Left ventricle myocardium superior (tissue), 1 donor: Measurements from ENCODE around the gene RBM6. TPM values are rescaled to one million over a fixed set of nuclear protein-coding genes. Genes with fewer than 3 reads are reported as not detected.
A peak's percentile ranks its signal among the peaks of the same experiment; 100 is the strongest.

Experiments
- ATAC-seq: fragments of 200-7000 bp; cut with Tn5 transposase; one replicate; pipeline ENCODE4 v1.9.1; 2020; ENCODE audit warnings: mild to moderate bottlenecking, moderate library complexity
- DNase-seq: peaks from one replicate; pipeline ENCODE4 v3.0.0-alpha.2; 2020
- intact Hi-C: fragments of 100-400 bp; cut with micrococcal nuclease; formaldehyde crosslinking; loops from one replicate; pipeline ENCODE4 v1.11.0; 2022
- total RNA-seq: library from RNA; stranded (reverse); fragmentation: NEBNext Ultra II Directional; extraction: Animal tissue kit (Norgen Biotek cat#: 25700); gene quantifications from one replicate; pipeline ENCODE4 v1.2.1, GENCODE V29; 2021
- donor health status: DM: no; HTN: yes; CAD: no; lungs with severe emphysema.

RBM6 gene
- total RNA-seq, 1 donor from 2014 or later, result 48.4 TPM

DNA sequence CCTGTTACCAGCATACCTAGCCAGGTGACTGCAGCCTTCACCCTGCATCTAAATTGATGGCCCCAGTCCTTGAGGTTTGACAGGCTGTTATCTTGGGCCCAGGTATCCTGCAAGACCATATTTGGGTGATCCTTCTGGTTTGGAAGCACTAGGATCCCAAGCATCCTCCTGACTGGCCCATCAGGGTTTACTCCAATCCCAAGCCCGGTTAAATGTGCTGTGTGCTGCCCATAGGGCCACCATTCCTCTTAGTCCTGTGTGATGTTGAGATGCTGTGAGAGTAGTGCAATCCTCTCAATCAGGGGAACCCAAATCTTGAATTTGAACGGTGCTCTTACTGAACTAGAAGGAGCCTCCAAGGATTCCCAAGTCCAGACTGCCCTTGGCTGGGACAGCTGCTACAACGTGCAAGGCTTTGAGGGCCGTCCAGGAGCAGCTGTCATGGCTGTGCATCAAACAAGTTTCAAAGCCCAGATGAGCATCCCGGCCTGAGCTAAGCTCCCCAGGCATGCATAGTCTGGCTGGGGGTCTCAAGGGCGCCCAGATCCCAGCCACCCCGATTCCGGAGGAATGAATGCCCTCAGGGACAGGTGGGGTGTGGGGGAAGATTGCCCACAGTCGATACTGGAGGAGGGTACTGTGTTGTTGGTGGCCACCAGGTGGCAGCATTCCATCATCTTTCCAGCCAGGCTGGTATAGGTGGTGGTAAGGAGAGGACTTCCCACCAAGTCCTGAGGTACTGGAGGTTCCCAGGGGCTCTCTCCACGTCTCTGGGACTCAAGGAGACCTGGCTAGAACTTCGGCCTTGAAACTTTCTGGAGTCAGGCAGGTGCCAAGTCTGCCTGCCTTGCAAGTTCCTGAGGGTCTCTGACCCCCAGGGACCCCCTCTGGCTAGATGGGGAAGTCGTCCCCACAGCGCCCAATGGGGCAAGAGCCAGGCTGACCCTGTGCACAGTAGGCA is 181.4 kb downstream of the RBM6 start:
- intact Hi-C loops, result loop anchor here (5.0 kb wide), 1 partner anchor 66 kb away; no protein-coding TSS in a partner anchor
- ATAC-seq (peak; percentile 83), DNase-seq (peak; percentile 77)

DNA sequence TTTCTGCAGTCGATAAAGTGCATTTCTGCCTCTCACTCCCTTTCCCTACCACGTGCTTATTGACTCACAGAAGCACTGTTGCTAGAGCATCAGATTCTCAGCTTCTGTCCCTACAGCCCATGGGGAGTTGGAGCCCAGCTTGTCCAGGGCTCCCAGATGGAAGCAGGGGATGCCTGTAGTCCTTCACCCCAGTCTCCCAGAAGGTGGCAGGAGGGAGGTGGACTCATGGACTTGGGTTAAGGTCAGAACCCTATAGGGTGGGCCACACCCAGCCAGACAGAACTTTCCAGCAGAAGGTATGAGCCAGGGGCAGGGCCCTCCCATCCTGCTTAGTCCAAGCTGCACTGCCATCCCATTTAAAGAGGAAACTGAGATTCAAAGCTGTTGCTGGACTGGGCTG is 182.1 kb downstream of the RBM6 start:
- ATAC-seq, result peak; percentile 5

DNA sequence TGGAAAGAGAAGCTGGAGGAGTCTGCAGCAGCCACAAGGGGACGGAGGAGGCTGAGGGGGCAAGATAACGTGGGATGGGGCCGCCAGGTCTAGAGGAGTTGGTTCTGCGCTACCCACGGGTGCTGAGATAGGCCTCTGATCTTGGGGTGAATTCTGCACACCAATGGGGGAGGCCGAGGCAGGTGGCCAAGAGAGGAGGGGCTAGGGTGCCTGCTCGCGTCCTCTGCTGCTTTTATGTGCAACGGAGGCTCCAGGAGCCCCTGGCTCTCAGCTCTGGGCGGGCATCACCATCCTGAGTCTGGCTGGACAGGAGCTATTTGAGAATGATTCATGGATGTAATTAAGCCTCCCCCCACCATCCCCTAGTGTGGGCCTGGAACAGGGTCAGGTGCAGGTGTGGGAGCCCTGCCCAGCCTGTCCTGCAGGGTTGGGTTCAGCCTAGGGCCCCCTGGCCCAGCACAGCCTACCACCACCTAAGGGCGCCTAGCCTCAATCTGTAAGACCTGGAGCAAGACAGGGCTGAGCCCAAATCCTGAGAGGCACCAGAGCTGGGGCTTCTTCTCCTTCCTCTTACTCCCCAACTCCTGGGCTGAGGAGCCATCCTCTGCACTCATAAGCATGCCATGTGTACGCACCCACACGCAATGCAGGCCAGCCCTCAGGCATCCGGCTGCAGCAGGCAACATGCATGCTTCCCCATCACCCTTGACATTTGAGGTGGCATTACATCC is 182.9 kb downstream of the RBM6 start:
- no peak for ATAC-seq
- intact Hi-C loops, result loop anchor here (5.0 kb wide), 1 partner anchor 64 kb away; no protein-coding TSS in a partner anchor
- DNase-seq, result no peak

More for the DNA sequence above, 182.1 kb downstream of the RBM6 start:
- no peak for DNase-seq
- intact Hi-C loops, result loop anchor here (5.0 kb wide), 1 partner anchor 65 kb away; no protein-coding TSS in a partner anchor

DNA sequence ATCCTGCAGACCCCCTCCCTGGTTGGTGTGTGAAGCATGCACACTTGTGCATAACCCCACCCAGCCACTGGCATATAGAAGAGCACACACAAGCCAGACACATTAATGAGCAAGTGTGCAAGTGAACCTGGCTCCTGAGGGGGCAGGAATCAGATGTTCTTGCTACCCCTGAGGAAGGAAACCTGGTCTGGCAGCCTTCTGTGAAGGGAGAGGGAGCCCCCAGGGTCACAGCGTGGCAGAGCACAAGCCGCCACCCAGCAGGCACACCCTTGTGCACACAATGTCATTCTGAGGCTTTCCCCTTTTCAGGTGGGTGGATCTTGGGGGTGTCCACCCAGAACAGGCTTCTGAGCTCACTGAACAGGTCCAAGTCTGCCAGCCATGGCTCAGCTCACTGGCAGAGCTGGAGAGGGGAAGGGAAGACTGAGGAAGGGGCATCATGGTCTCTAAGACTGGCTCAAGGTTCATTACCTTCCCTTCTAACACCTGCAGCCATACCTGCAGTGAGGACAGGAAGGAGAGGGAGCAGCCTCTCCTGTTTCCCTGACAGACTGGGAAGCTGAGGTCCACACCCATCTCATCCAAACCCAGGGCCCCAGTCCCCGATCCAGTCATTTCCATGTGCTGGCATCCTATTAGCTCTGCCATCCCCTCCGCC is 183.6 kb downstream of the RBM6 start:
- no peak for DNase-seq
- intact Hi-C loops, result loop anchor here (5.0 kb wide), 1 partner anchor 64 kb away; no protein-coding TSS in a partner anchor
- no peak for ATAC-seq

DNA sequence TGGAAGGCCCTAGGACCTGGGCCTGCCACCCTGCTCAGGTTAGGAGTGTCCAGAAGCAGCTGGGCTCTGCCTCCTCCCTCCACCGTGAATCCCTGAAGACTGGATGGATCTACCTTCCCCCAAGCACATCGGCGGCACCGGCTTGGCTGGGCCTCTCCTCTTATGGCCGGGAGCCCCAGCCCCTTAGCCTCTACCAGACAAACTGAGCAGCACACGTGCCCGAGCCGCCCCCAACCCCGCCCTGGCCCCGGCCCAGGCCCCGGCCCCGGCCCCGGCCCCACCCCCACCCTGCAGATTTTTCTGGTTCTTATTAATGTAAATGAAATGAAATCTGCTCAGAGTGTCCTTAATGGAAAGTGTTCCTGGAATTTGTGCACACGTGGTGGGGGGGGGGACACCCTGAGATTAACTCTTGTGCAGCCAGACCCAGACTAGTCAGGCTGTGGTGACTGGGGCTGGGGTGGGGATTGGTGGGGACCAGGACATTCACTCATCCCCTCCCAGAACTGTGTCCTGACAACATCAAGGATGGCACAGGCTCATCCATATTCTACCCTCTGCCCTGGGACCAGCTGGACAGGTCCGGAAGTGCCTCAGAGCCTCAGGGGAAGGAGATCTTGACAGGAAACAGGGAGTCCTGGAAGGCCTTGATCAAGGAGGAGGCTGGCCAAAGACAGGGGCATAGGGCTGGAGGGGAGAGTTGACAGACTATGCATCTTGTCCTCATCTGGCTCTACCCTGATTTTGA is 184.3 kb downstream of the RBM6 start:
- intact Hi-C loops, result loop anchor here (5.0 kb wide), 1 partner anchor 63 kb away; no protein-coding TSS in a partner anchor
- DNase-seq, result no peak
- ATAC-seq, result no peak

DNA sequence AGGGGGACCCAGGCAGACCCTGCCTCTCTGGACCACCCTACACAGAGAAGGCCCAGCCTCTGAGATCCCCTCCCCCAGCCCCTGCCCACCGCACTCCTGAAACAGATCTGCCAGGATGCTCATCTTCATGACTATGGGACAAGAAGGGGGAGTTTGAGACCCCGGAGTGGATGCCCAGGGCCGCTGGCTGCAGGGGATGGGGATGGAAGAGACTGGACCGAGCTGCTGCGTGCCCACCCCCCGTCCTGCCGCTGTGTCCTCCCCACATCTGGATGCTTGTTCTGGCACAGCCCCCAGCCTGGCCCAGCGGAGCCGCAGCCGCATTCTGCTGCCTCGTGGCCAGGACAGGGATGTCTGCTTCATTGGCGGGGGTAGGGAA is 184.8 kb downstream of the RBM6 start:
- DNase-seq (no peak), ATAC-seq (no peak)
- intact Hi-C loops, result loop anchor here (5.0 kb wide), 1 partner anchor 63 kb away; no protein-coding TSS in a partner anchor

DNA sequence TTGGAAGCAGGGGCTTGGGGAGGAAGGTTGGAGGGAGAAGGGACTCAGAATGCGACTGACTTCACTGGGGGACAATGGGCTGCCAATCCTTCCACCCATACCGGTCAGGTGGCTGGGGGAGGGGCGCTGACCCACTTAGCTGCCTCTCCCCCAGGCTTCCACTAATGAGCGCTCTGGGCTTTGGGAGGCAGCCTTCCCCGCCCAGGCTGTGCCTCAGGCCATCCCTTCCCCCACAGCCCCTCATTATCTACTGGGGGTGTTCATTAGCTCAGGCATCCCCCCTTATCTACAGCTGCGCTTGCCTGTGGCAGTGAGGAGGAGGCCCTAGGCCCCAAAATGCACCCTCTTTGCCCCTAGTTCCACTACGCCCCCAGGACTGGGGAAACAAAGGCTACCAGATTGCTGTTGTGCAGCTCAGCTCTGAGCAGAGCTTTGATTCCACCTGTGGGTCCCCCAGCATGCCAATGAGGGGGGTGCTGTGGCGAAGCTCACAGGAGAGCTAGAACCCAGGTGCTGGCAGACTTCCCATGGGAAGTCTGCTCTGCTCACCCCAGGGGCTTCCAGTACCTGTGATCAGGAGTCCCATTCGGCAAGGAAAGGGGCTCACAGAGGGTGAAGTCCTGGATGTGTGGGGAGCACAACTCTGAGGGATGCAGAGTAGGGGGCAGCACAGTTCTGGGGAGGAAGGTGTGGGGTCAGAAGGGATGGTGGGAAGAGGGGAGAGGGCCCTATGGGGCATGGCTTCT is 185.8 kb downstream of the RBM6 start:
- intact Hi-C loops, result no loop called here
- ATAC-seq, result no peak
- DNase-seq, result no peak

DNA sequence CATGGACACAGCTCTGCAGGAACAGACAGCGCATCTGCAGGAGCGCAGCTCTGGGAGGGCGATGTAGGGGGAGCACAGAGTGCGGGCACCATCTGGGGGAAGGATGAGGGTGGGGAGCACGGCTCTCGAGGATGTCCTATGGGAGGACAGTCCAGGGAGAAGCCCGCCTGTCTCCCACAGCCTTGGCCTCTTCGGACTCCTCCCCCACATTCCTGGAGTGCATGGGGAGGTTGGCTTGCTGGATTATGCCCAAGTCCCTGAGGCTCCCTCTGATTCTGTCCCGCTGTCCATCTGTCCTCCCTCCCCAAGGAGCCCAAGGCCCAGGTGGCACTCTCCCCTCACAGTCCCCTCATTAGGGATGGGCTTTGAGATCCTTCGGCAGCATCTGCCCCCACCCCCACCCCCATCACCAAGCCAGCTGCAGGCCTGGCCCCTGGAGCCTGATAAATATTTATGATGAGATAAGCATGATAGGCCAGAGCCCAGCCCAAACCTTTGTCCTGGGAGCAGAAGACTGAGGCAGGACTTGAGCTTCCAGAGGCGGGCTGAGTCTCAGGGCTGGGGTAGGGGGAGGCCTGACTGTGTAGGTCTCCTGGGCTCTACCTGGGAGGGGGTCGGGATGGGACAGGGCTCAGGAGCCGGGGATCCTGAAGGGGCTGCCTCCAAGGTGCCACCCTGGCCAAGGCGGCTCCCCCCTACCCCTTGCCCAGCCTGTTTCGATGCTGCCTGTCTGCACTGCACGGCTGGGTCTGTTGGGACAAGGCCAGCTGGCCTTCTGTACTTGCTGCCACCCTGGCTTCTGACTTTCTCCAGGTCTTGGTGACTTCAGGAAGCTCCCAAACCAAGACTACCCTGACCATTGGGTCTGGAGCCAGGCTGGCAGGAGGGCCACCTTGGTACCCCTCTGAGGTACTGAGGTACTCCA is 186.6 kb downstream of the RBM6 start:
- no peak for DNase-seq
- intact Hi-C loops, result no loop called here
- no peak for ATAC-seq

Other genes with a start within 250 kb of the RBM6 start
- not detected for gene AMIGO3, start 220.5 kb upstream of the RBM6 start, total RNA-seq
- 16.4 TPM for gene GMPPB, start 216.2 kb upstream of the RBM6 start, total RNA-seq
- 18.5 TPM for gene IP6K1, start 153.6 kb upstream of the RBM6 start, total RNA-seq
- not detected for gene CDHR4, start 140.3 kb upstream of the RBM6 start, total RNA-seq
- gene INKA1, start 136.9 kb upstream of the RBM6 start, total RNA-seq, result 1.7 TPM
- gene UBA7, start 126.2 kb upstream of the RBM6 start, total RNA-seq, result 26.7 TPM
- gene TRAIP, start 83.6 kb upstream of the RBM6 start, total RNA-seq, result 1.2 TPM
- not detected for gene CAMKV, start 70.2 kb upstream of the RBM6 start, total RNA-seq
- 2.3 TPM for gene MST1R, start 36.3 kb upstream of the RBM6 start, total RNA-seq
- gene MON1A, start 10.3 kb upstream of the RBM6 start, total RNA-seq, result 8.1 TPM
- 73.8 TPM for gene RBM5, start 148.8 kb downstream of the RBM6 start, total RNA-seq
- 11.4 TPM for gene SEMA3F, start 215.2 kb downstream of the RBM6 start, total RNA-seq